ENCODE measurements around the gene C19orf85.
"Not testable (repeated sequence)": the region's sequence is repeated elsewhere in the genome, so short reads cannot be mapped to it uniquely, and the experiment has no call there.

C19orf85 gene

DNA sequence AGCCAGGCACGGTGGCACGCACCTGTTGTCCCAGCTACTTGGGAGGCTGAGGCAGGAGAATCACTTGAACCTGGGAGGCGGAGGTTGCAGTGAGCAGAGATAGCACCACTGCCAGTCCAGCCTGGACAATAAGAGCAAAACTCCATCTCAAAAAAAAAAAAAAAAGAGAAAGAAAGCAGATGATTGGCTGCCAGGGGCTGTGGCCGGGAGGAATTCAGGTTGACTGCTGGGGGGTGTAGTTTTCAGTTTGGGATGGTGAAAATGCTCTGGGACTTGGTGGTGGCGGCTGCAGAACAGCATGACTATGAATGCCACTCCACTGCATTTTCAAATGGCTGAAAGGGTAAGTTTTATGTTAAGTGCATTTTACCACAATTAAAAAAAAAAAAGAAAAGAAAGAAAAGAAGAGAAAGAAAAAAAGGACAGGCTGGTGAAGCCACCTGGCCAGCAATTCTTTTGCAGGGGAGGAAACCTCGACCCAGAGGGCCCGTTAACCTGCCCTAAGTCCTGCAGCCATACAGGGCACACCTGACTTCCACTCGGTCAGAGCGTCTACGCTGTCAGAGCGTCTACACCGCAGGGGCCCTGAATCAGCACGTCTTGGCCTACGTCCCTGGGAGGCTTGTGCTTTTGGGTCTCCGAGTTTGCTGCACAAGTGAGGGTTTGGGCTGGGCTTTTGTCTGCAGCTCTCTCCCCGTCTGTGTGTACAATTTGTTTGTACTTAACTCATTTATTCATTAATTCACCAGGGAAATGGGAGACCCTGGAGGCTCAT is 6.7 kb downstream of the C19orf85 start:
- DNase-seq (ENCODE audit: low spot score) = no peak

DNA sequence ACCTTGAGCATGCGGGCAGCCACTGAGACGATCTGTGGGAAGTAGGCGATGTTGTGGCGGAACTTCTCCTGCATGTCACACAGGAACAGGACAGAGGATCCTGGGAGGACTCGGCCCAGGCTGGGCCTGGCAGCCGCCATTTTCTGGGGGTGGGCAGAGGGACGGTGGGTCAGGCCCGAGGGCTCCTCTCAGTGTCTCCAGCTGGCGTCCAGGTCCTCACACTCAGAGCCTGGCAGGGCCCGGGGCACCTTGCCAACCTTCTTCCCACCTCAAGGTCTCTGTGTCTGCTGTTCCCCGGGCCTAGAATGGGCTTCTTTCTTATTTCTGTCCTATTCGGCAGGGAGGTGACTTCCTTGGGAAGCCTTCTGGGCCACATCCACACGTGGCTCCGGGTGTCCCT is 8.2 kb downstream of the C19orf85 start:
- no peak for DNase-seq (ENCODE audit: low spot score)

DNA sequence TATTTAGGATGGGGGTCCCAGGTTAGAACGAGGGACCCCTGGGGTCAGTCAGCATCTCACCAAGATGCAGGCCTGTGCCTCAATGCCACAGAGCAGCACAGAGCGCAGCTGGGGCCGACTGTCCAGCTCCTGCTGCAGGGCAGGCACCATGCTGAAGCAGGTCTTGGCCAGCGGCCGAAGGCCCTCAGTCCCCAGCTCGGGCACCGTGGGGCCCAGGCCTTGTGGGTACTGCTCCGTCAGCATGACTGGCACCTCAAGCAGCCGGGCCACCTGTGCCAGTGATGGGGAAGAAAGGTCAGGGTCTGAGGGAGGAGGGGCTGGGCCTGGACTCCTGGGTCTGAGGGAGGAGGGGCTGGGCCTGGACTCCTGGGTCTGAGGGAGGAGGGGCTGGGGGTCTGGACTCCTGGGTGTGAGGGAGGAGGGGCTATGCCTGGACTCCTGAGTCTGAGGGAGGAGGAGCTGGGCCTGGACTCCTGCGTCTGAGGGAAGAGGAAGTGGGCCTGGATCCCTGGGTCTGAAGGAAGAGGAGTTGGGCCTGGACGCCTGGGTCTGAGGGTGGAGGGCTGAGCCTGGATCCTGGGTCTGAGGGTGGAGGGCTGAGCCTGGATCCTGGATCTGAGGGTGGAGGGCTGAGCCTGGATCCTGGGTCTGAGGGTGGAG is 8.8 kb downstream of the C19orf85 start:
- no peak for DNase-seq (ENCODE audit: low spot score)

DNA sequence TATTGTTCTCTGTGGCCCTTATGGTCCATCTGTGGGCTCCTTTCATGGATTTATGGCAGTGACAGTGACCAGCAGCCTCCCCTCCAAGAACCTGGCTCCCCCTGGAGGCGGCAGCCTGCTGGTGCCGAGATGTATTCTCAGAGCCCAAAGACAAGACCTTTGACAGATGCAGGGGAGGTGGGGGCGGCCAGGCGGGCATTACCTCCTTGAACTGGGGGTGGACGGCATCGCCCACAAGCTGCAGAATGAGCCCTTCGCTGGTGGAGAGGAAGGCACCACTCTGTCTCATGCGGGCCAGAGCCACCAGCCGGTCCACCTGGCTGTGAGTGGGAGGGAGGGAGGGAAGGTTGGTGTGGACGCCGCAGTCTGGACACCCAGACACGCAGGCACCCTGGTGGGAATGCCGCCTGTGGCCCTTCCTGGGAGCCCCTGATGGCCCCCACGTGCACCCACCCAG is 9.7 kb downstream of the C19orf85 start:
- DNase-seq (ENCODE audit: low spot score) = peak; percentile 87

DNA sequence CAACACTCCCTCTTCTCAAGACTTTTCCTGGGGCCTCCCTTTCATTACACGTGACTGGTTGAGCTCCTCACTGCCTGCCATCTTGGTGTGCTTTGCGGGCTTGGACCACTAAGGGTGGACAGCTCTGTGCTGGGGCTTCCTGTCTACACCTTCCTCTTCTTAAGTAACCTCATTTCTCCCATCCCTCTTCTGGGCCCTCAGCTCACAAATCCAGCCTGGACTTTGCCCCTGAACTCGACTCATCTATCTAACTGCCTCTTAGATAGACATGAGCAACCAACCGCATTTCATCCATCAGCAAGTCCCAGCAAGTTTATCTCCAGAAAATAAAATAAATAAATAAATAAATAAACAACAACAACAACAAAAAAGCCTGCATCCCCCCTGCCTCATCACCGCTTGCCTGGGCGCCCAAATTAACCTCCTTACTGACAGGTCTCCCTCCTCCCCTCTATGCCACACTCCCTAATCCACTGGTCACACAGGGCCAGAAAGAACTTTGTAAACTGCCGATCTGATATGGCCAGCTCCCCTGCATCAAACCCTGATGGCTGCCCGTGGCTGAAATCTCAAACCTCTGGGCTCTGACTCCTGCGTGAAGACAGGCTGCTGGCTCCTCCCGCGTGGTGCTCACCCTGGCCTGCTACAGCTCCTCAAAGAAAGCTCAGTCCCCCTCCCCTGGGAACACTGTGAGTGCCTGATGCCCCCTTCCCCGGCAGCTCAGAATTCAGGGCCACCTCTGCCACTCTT is 10.9 kb downstream of the C19orf85 start:
- peak; percentile 59 for DNase-seq (ENCODE audit: low spot score)

DNA sequence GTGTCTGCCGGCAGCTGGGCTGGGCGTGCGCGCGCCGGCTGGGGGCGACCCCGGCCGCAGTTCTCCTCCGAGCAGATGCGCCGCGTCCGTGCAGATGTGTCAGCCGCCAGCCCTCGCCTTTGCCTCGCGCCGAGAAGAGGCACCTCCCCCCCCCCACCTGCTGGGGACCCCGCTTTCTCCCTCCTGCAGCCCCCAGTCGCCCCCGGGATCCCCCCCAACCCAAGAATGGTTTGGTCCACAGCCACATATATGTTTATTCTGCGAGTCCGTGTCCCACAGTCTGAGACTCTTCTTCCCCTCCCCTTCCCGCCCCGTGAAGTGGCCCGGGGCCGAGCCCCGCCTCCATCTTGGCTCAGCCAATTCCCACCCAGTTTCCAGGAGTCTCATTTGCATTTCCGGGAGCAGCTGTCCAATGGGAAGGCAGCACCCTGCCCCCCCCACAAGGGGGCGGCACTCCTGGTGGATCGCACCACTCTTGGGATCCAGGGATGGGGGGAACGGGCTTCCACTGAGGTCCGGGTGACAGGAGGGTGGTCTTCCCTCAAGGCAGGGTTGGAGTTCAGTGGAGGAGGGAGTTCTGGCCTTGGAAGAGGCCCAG is 11.7 kb downstream of the C19orf85 start:
- peak; percentile 94 for DNase-seq (ENCODE audit: low spot score)

DNA sequence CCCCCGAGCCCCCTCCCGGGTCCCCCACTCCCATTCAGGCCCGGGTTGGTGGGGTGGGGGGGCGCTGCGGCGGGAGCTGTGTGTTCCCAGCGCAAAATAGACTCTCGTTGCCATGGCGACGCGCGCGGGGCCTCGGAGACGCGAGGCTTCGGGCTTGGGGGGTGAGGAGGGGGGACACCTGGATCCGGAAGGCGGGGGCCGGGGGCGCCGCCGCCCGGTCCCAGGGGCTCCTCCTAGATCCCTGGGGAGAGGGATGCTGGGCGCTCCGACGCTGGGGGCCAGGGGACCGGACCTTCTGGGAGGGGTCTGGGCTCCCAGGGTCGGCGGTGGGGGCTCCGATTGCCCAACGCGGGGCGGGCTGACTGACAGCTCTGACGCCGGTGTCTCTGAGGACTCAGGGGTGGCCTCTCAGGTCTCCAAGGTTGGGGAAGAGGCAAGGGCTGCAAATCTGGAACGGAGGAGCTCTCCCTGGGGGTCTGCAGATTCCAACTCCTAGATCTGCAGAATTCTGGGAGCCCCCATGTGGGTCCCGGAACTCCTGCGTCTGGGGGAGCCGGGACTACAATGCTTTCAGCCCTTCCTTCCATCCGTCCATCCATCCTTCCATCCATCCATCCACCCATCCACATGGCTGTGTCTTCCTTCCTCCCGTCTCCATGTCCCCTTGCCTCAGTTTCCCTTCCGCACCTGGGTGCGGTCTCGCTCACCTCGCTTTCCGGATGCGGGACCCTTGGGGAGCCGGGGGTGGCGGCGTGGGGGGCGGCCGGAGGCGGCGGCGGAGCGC is 12.4 kb downstream of the C19orf85 start:
- no peak for DNase-seq (ENCODE audit: low spot score)

DNA sequence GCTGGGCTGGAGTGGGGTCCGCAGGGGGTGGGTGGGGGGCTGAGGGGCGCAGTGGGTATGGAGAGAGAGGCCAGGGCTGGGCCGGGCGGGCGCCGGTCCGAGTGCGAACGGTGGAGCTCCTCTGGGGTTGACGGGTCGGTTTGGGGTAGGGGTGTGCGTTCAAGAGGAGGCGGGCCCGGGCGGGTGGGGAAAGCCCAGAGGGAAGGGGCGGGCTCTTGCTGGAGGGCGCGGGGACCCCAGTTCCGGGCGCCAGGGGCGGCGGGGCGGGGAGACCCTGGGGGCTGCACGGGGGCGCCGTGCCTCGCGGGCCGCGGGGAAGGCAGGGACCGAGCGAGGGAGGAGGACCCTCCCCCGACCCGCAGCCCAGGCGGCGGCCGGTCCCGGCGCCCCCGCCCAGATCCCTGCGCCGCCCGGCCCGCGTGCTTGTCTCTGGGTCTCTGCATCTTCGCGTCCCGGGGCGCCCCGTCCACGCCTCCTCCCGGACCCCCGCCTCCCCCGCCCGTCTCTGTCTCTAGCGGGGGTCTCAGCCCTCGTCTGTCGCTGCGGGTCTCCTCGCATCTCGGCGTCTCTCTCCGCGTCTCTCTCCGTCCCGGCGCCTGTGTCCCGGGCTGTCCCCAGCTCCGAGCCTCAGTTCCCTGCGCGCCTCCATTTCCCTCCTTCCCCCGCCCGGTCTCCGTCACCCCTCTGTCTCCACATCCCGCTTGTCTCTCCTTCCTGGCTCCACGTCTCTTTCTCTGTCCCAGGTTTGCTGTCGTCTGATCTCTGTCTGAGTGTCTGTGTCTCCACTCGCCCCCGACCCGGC is 13.2 kb downstream of the C19orf85 start:
- DNase-seq (ENCODE audit: low spot score) = peak; percentile 45

DNA sequence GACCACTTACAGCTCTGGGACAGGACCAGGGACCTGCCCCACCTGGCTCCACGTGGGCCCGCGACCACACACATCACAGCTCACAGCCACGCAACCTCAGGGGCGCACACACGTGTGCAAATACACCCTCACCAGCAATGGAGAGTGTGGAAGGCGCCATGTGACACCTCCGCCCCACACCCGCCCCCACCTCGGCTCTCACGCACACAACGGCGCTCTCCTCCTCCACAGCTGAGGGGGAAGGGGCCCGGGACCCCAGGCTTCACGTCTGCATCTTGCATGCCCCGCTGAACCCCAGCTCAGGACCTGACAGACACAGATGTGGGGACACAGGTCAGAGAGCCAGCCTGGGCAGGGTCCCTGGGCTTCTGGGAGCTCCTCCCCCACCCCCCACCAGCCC is 15.1 kb downstream of the C19orf85 start:
- no peak for DNase-seq (ENCODE audit: low spot score)

DNA sequence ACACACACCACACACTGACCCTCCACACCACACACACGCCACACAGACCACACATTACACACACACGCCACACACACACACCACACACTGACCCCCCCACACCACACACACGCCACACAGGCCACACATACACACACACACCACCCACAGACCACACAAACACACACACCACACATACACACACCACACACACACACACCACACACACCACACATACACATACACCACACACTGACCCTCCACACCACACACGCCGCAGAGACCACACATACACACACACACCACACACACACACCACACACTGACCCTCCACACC is 16.4 kb downstream of the C19orf85 start:
- DNase-seq (ENCODE audit: low spot score) = not testable (repeated sequence)

DNA sequence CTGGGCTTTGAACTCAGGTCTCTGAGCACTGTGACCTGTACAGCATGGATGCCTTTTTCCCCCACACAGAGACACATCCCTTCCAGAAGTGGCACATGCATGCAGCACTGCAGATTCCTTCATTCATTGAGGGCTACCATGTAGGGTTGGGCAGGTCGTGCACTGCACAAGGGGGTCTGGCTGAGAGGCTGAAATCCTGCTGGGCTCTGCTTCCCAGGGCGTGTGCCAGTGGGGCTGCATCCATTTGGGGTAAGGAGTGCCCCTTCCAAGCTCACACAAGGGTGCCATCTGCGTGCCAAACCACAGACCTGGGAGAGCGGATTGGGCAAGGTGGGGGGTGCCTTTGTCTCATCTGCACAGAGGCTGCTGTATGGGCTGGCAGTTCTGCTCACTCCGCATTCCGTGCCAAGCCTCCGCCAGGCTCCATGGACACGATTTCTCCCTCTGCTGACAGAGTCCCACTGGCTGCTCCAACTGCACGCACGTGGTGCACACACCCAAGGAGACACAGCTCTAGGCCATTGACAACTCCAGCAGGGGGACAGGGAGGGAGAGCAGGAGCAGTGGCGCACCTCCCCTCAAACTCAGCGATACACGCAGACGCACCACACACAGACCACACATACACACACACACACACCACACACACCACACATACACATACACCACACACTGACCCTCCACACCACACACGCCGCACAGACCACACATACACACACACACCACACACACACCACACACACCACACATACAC is 17.0 kb downstream of the C19orf85 start:
- DNase-seq (ENCODE audit: low spot score) = peak; percentile 62

DNA sequence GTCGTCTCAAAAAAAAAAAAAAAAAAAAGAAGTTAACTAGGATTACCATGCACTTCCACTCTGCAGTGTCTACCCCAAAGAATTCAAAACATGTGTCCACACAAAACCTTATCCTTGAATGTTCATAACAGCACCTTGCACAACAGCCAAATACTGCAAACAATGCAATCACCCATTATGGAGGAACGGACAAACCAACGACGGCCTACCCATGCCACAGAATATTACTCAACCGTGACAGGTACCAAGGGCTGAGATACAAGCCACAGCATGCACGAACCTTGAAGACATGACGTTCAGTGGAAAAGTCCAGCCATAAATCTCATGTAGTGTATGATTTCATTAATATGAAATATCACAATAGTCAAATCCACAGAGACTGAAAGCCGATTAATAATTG is 18.5 kb downstream of the C19orf85 start:
- DNase-seq (ENCODE audit: low spot score) = no peak

DNA sequence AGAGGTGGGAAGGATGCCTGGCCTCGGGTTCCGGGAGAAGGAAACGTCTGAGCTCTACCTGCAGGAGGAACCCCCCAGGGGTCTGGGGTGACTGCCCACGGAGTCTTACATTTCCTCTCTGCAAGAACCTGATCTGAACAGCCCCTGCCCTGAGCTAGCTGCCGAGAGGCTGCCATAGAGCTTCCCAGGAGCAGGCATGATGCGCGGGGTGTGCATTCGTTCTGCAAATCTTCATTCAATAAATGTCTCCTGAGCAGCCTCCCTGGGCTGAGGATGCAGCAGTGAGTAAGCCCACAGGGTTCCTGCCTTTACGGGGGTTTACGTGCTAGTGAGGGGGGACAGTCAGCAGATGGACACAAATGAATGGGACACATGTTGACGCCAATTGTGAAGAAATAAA is 19.9 kb downstream of the C19orf85 start:
- no peak for DNase-seq (ENCODE audit: low spot score)

DNA sequence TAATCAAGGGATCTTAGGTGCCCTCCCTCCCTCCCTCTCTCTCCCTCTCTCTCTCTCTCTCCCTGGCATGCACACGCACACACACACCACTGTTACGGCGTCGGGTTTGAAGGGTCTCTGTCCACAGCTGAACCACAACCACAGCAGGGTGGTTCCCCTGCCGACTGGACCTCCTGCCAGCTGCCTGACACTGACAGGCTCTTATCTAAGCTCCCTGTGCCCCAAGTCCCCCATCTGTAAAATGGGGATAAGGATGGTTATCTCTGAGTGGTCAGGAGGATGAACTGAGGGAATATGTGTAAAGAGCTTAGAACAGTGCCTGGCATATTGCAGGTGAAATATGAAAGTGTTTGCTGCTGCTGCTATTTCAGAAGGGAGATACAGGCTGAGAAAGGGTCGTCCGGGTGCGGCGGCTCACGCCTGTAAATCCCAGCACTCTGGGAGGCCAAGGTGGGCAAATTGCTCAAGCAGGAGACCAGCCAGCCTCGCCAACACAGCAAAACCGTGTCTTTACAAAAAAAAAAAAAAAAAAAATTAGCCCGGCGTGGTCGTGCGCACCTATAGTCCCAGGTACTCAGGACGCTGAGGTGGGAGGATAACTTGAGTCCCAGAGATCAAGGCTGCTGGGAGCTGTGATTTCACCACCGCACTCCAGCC is 20.6 kb downstream of the C19orf85 start:
- no peak for DNase-seq (ENCODE audit: low spot score)

DNA sequence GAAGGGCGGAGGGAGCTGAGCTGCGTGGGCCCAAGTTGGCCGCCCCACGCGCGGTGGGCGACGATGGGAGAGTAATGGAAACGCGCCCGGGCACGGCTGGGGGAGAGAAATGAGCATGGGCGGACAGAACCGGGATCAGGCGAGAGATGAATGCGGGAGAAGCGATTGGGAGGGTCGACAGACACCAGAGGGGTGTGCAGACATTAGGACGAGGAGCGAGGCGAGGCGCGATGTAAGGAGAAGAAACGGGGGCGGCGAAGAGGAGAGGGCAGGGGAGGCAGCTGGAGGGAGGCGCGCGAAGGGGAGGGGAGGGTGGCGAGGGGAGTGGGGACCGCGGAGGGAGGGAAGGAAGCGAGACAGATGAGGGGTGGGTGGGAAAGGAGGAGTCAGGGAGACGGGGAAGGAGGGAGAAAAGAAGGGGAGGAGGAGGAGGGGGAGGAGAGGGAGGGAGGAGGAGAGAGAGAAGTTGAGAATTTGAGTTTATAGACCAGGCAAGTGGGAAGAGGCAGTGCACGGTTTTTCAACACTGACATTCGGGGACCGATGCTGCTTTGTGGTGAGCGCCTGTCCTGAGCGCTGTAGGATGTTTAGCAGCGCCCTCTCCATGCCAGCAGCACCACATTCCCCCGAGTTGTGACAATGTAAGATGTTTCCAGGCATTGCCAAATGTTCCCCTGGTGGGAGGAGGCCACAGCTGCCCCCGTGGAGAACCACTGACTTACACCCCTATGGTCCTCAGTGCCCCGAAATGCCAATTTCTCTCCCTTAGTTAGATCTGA is 21.3 kb downstream of the C19orf85 start, which contains the start of gene SHISA7:
Gene SHISA7, minus strand, starts transcription at position 256 of the 779 bp plus-strand sequence. CDS start 437 bp downstream, outside the sequence.
- no peak for DNase-seq (ENCODE audit: low spot score)

DNA sequence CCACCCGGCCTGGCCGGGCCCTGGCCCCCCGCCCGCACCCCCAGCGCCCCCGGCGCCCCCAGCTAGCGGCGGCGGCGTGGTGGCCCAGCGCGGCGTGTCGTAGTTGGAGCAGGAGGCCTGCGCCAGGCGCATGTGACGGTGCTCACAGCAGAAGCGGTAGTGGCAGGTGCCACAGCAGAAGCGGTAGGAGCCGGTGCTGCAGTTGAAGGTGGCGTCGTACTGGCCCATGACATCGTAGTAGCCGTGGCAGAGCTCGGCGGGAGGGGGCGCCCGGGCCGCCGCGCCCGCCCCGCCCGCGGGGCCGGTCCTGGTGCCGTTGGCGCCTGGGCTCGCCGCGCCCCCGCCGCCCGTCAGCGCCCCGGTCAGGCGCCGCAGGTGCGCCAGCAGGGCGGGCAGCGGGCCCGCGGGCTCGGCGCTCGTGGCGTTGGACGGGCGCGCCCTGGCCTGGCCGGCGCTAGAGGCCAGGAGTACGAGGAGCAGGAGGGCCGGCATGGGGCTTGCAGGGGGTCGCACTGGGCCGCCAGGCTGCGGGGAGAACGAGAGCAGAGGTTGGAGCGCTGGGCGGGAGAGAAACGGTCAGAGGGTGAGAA is 22.1 kb downstream of the C19orf85 start:
- DNase-seq (ENCODE audit: low spot score) = no peak

DNA sequence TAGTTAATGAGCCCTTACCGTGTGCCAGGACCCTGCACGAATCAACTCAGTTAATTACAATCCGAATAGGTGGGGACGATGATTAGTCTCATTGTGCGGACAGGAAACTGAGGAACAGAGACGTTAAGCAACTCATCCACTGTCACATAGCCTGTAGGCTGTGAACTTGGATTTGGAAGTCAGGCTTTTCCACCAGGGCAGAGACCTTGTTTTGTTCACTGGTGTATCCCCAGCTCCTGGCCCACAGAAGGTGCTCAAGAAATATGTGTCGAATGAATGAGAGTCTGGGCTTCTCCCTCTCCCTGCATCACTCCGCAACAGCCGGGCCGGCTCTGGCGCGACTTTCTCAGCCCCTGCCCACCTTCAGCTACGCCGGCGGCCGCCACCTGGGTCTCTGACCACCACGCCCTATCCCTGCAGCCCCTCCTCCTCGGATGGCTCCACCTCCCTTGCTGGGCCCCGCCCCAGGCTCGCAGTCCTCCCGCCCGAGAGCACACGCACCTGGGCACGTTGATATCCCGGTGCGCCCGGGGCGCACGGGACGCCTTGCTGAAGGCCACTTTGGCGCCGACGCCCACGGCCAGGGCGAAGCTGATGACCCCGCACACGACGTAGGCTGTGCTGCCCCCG is 22.7 kb downstream of the C19orf85 start:
- no peak for DNase-seq (ENCODE audit: low spot score)

DNA sequence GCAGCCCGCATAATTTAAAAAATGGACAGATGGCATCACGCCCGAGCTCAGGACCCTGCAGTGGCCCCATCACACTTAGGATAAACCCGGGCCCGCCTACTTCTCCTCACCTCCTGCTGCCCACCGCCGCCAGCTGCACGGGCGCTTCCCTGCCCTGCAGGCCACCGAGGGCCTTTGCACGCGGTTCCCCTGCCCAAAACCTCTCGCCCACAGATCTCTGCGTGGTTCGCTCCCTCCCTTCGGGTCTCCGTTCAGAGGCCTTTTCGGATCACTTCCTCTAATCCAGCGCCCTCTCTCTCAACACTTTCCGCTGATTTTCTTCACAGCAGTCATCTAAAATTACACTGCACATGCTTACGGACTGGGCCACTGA is 23.2 kb downstream of the C19orf85 start:
- no peak for DNase-seq (ENCODE audit: low spot score)

Data from HuH-7 (cell line).